HL-60 (cell line): ENCODE data around the gene DSC3.

ENCODE experiments used
- DNase-seq, 2 experiments: peaks; one replicate each; pipeline ENCODE4 v3.0.0-alpha.2; 2010 to 2020; ENCODE audit warnings: low read depth in 1 of 2, low spot score in 1 of 2
- H3K27ac ChIP-seq: fragments of 250-450 bp; sonication (Bioruptor Pico); replicated peaks from 2 replicates; pipeline ENCODE4 v1.5.1; 2020; ENCODE audit warnings: mild to moderate bottlenecking, moderate library complexity
- H3K27me3 ChIP-seq: fragments of 250-450 bp; sonication (Bioruptor Pico); 2 replicates; pipeline ENCODE4 v1.5.1; 2021; ENCODE audit warnings: mild to moderate bottlenecking, moderate library complexity; ENCODE audit not compliant: insufficient read depth, poor library complexity, severe bottlenecking
- H3K4me3 ChIP-seq: replicated peaks from 2 replicates; pipeline ENCODE4 v1.5.1; 2011; ENCODE audit warnings: mild to moderate bottlenecking, control low read depth, low read length; ENCODE audit not compliant: insufficient read depth
- CTCF ChIP-seq: IDR thresholded peaks from one replicate; pipeline ENCODE4 v1.5.1; 2011; ENCODE audit warnings: low read length, control low read depth, inconsistent platforms; ENCODE audit not compliant: insufficient read depth
- GABPA ChIP-seq: IDR thresholded peaks from 2 replicates; pipeline ENCODE4 v1.6.1; 2012; ENCODE audit warnings: low read depth
- POLR2AphosphoS5 ChIP-seq: IDR thresholded peaks from 2 replicates; pipeline ENCODE4 v1.6.1; 2012; ENCODE audit warnings: low read depth
- REST ChIP-seq: IDR thresholded peaks from 2 replicates; pipeline ENCODE4 v1.6.1; 2012; ENCODE audit warnings: low read depth; ENCODE audit not compliant: insufficient replicate concordance
- SPI1 ChIP-seq: IDR thresholded peaks from 2 replicates; pipeline ENCODE4 v1.6.1; 2012; ENCODE audit warnings: low read depth, mild to moderate bottlenecking, borderline replicate concordance
- long read RNA-seq: library from polyadenylated mRNA; unstranded; transcript quantifications from one replicate; pipeline ENCODE4 v2.0.0, GENCODE V29; 2020

The DSC3 gene
- long read RNA-seq, partial matches to known transcripts: 0 of 1 reads
- long read RNA-seq, other reads (novel, unspliced or antisense): 1 of 1 reads

- TF ChIP-seq REST (no peak), CTCF (no peak), SPI1 (no peak), GABPA (no peak), POLR2AphosphoS5 (no peak)
- H3K27me3 ChIP-seq: peaks cover 55% of the 10 kb centered on the region
- no peak within 1 kb of the TSS for H3K27ac ChIP-seq
- no peak within 1 kb of the TSS for H3K4me3 ChIP-seq
- DNase-seq: no peak
These were observed at the start of gene DSC3 for GRCh38 chr18:31042406-31043181. Gene DSC3 (minus strand): TSS chr18:31042742. CDS start chr18:31042660, 82 bp downstream.

- no peak for DNase-seq
- TF ChIP-seq CTCF (no peak), GABPA (no peak), SPI1 (no peak)
- no peak overlapping the region for H3K4me3 ChIP-seq
- H3K27me3 ChIP-seq: no peaks in the 10 kb centered on the region
- no peak overlapping the region for H3K27ac ChIP-seq
These were observed 48.8 kb upstream of the DSC3 start for GRCh38 chr18:31091350-31091749.

- TF ChIP-seq GABPA (no peak), REST (no peak)
- no peaks in the 10 kb centered on the region for H3K27me3 ChIP-seq
- no peak overlapping the region for H3K4me3 ChIP-seq
- no peak overlapping the region for H3K27ac ChIP-seq
- no peak for DNase-seq
These were observed 46.0 kb upstream of the DSC3 start for GRCh38 chr18:31088532-31088931.

- Histone ChIP-seq H3K27me3 (no peaks in the 10 kb centered on the region), H3K4me3 (no peak overlapping the region), H3K27ac (no peak overlapping the region)
- TF ChIP-seq POLR2AphosphoS5: no peak
- no peak for TF ChIP-seq CTCF
- peak; percentile 95 for TF ChIP-seq SPI1
- TF ChIP-seq REST: no peak
- no peak for TF ChIP-seq GABPA
- DNase-seq: peak in 1 of 2 experiments; percentile 33
These were observed 37.4 kb upstream of the DSC3 start for GRCh38 chr18:31079973-31080372.
